ENCODE measurements around the gene PPWD1.
"Not testable (repeated sequence)": the region's sequence is repeated elsewhere in the genome, so short reads cannot be mapped to it uniquely, and the experiment has no call there.

The PPWD1 gene

DNA sequence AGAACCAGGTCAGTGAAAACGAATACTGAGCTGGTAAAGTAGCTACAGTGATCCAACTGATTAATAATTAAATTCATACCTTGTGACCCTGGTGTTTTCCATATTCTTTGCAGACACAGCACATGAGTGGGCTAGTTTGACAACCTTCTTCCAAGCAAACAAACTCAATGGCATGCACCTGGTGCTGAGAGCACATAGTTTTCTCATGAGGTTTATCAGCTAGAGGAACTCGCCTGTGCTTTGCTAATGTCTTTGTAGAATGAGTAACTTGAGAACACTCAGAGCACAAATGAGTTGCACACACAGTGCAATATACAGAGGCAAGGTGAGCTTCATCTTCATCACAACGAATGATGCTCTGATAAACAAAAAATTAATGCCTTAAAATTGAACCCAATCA, 48.4 kb downstream of the PPWD1 start:
- H3K9me3 ChIP-seq: no peaks in the 10 kb centered on the region
- no peaks in the 10 kb centered on the region for H3K27me3 ChIP-seq
- H3K4me1 ChIP-seq: no peaks in the 10 kb centered on the region
- peaks cover 42% of the 10 kb centered on the region for H3K36me3 ChIP-seq
- no peak for DNase-seq
- TF ChIP-seq, protein P1, sequence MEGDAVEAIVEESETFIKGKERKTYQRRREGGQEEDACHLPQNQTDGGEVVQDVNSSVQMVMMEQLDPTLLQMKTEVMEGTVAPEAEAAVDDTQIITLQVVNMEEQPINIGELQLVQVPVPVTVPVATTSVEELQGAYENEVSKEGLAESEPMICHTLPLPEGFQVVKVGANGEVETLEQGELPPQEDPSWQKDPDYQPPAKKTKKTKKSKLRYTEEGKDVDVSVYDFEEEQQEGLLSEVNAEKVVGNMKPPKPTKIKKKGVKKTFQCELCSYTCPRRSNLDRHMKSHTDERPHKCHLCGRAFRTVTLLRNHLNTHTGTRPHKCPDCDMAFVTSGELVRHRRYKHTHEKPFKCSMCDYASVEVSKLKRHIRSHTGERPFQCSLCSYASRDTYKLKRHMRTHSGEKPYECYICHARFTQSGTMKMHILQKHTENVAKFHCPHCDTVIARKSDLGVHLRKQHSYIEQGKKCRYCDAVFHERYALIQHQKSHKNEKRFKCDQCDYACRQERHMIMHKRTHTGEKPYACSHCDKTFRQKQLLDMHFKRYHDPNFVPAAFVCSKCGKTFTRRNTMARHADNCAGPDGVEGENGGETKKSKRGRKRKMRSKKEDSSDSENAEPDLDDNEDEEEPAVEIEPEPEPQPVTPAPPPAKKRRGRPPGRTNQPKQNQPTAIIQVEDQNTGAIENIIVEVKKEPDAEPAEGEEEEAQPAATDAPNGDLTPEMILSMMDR (IDR thresholded peaks at IDR 0.05; ENCODE audit: low read depth, low read length): no peak
- no peak overlapping the region for H3K4me3 ChIP-seq (ENCODE audit: low read depth, low read length)

DNA sequence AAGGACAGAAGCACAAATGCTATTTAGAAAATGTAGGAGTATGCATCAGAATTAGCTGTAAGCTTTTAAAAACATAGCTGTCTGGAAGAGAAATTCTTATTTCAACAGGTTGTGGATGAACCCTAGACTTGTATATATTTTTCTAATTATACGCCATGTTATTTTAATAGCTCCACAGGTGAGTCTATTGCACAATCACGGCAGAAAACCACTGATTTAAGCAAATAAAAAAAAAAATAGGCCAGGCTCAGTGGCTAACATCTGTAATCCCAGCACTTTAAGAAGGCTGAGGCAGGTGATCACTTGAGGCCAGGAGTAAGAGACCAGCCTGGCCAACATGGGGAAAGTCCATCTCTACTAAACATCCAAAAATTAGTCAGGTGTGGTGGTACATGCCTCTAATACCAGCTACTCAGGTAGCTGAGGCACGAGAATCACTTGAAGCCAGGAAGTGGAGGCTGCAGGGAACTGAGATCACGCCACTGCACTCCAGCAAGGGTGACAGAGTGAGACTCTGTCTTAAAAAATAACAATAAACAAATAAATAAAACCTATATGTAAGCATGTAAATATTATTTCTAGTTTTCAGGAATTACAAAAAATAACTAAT, 49.3 kb downstream of the PPWD1 start:
- H3K27me3 ChIP-seq: no peaks in the 10 kb centered on the region
- peaks cover 44% of the 10 kb centered on the region for H3K36me3 ChIP-seq
- TF ChIP-seq, protein P1 (IDR thresholded peaks at IDR 0.05; ENCODE audit: low read depth, low read length): no peak
- H3K9me3 ChIP-seq: no peaks in the 10 kb centered on the region
- no peak overlapping the region for H3K4me3 ChIP-seq (ENCODE audit: low read depth, low read length)
- no peak for DNase-seq
- H3K4me1 ChIP-seq: no peaks in the 10 kb centered on the region

DNA sequence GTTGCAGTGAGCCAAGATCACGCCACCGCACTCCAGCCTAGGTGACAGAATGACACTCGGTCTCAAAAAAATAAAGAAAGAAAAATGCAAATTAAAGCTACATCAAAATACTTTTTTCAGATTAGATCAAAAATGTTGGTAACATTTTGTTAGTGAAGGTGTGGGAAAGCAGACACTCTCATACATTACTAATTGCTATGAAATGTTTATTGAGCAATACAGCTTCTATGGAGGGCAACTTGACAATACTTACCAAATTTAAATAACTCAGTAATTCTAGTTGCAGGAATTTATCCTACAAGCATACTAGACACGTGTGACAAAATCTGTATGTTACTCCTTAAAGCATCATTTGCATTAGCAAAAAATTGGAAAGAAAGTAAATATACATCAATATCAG, 56.9 kb downstream of the PPWD1 start:
- TF ChIP-seq, protein P1 (IDR thresholded peaks at IDR 0.05; ENCODE audit: low read depth, low read length): no peak
- Histone ChIP-seq H3K9me3 (no peaks in the 10 kb centered on the region), H3K4me3 (ENCODE audit: low read depth, low read length) (no peak overlapping the region), H3K36me3 (peaks cover 5% of the 10 kb centered on the region; the same call in 1 of the 2 replicates), H3K4me1 (no peaks in the 10 kb centered on the region), H3K27me3 (no peaks in the 10 kb centered on the region)
- DNase-seq: no peak

DNA sequence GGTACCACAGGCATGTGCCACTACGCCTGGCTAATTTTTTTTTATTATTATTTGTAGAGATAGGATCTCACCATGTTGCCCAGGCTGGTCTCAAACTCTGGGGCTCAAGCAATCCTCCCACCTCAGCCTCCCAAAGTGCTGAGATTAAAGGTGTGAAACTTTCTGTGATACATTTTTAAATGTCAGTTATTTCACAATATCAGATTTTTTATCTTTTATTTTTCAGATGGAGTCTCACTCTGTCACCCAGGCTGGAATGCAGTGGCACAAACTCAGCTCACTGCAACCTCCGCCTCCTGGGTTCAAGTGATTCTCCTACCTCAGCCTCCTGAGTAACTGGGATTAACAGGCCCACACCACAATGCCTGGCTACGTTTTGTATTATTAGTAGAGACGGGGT, 58.9 kb downstream of the PPWD1 start:
- H3K4me3 ChIP-seq (ENCODE audit: low read depth, low read length); H3K9me3 ChIP-seq; H3K4me1 ChIP-seq; H3K27me3 ChIP-seq; DNase-seq; H3K36me3 ChIP-seq: not testable (repeated sequence)

DNA sequence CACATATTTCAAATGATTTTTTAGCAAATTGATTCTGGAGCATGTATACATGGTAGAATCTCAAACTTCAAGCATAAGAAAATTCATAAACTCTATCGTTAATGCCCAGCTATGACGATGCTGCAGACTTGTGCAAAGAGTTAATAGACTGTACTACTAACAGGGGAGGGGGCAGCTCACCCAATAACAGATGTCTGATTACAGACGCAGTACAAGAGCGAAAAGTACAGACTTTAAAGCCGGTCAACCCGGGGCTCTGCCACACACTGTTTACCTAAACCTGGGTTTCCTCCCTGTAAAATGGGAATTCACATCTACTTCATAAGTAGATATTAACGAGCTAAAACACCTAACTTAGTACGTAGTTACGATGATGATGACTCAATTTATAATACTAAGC, 60.4 kb downstream of the PPWD1 start:
- no peak for DNase-seq
- no peaks in the 10 kb centered on the region for H3K36me3 ChIP-seq
- peak overlapping the region; percentile 78 for H3K4me3 ChIP-seq (ENCODE audit: low read depth, low read length)
- no peaks in the 10 kb centered on the region for H3K27me3 ChIP-seq
- TF ChIP-seq, protein P1 (IDR thresholded peaks at IDR 0.05; ENCODE audit: low read depth, low read length): no peak
- no peaks in the 10 kb centered on the region for H3K9me3 ChIP-seq
- no peaks in the 10 kb centered on the region for H3K4me1 ChIP-seq

DNA sequence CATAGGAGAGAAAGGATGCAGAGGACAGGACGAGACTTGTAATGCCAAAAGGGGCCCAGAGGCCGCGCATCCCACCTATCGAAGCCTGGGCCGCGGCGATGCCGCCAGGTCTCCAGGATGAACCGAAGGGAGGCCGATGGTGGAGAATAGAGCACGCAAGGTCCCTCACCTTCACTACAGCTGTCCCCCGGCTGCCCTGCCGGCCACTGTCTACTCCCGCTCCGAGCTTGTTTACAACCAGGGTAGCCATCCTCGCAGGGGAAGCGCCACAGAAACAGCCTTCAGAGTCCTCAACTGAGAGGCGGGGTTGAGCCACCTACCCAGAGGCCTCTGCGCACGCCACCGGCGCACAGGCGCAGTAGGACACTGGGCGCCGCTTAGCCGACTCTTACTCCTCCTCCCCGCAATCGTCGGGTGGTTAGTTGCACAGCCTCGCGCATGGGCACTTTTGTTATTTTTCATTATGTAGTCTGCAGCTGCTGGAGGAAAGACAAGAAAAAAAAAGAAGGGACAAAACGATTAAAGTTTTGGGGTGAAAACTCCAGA, 61.0 kb downstream of the PPWD1 start, which contains the start of gene TRIM23:
Gene TRIM23 (minus strand): TSS at position 309 of the 546 bp plus-strand sequence. CDS start 59 bp downstream, at position 250.
- peak within 1 kb of the TSS; percentile 78 for H3K4me3 ChIP-seq (ENCODE audit: low read depth, low read length)
- peak; percentile 93 for DNase-seq
- TF ChIP-seq, protein P1 (IDR thresholded peaks at IDR 0.05; ENCODE audit: low read depth, low read length): 0 out of 2 replicates have a peak, but pooled peaks have one; percentile 10
- no peaks in the 10 kb centered on the region for H3K27me3 ChIP-seq
- no peaks in the 10 kb centered on the region for H3K9me3 ChIP-seq
- H3K4me1 ChIP-seq: no peaks in the 10 kb centered on the region
- H3K36me3 ChIP-seq: no peaks in the 10 kb centered on the region; the same call in 1 of the 2 replicates
